Measurements from ENCODE around the gene SH3GL2.

Gene SH3GL2

DNA sequence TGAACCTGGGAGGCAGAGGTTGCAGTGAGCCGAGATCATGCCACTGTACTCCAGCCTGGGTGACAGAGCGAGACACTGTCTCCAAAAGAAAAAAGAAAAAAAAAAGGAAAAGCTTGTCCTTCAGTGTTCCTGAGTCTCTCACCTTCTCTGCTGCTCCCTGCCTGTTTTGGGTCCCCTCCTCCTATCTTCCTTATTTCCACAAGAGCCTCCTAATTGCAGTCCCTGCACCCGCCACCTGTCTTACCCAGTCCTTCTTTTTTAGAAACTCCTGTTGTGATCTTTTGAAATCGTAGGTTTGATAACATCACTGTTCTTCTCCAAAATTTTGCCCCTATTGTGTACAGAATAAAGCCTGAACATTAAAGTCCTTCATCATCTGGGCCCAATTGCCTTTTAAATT, 234.9 kb downstream of the SH3GL2 start:
- Mint-ChIP-seq H3K9me3 (peaks cover 5% of the 10 kb centered on the region), H3K27me3 (no peaks in the 10 kb centered on the region), H3K36me3 (ENCODE audit: insufficient read depth) (no peaks in the 10 kb centered on the region), H3K27ac (ENCODE audit: low read depth) (no peak overlapping the region), H3K4me1 (no peaks in the 10 kb centered on the region), H3K4me3 (no peak overlapping the region)
- DNase-seq (ENCODE audit: low spot score in 2 of 2): no peak
- no peak for ATAC-seq (replicated peaks; ENCODE audit: extremely low read depth, poor library complexity, severe bottlenecking)

- no peak for DNase-seq (ENCODE audit: low spot score in 2 of 2)
- no peaks in the 10 kb centered on the region for H3K36me3 Mint-ChIP-seq (ENCODE audit: insufficient read depth)
- ATAC-seq (replicated peaks; ENCODE audit: extremely low read depth, poor library complexity, severe bottlenecking): no peak
- no peaks in the 10 kb centered on the region for H3K27me3 Mint-ChIP-seq
- no peak overlapping the region for H3K27ac Mint-ChIP-seq (ENCODE audit: low read depth)
- H3K4me1 Mint-ChIP-seq: no peaks in the 10 kb centered on the region
- peaks cover 5% of the 10 kb centered on the region for H3K9me3 Mint-ChIP-seq
- no peak overlapping the region for H3K4me3 Mint-ChIP-seq
These were observed 237.7 kb downstream of the SH3GL2 start for GRCh38 chr9:17816431-17817027.

DNA sequence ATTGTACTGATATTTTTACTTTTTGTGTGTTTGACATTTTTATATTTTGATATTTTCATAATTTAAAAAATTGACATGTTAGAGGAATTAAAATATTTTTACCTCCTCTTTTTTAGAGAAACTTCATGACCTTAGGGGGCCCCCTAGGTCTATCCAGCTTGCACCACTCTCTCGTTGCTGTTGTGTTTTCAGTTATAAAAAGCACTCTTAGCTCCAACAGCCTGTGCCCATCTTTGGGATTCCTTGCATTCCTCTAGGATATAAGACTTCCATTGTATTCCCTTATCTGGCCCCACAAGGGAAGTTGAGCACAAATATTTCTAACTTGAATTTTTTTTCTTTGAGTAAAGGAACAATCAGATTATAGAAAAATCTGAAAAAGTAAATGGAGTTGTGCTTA, 245.3 kb downstream of the SH3GL2 start:
- H3K4me1 Mint-ChIP-seq: no peaks in the 10 kb centered on the region
- peaks cover 14% of the 10 kb centered on the region for H3K9me3 Mint-ChIP-seq

GRCh38 chr9:17824616-17825264, 245.9 kb downstream of the SH3GL2 start:
- no peaks in the 10 kb centered on the region for H3K27me3 Mint-ChIP-seq
- ATAC-seq (replicated peaks; ENCODE audit: extremely low read depth, poor library complexity, severe bottlenecking) (no peak), DNase-seq (ENCODE audit: low spot score in 2 of 2) (no peak)
- H3K4me3 Mint-ChIP-seq: no peak overlapping the region
- H3K27ac Mint-ChIP-seq (ENCODE audit: low read depth): no peak overlapping the region
- H3K9me3 Mint-ChIP-seq: peaks cover 14% of the 10 kb centered on the region
- H3K36me3 Mint-ChIP-seq (ENCODE audit: insufficient read depth): no peaks in the 10 kb centered on the region
- no peaks in the 10 kb centered on the region for H3K4me1 Mint-ChIP-seq

More for the DNA sequence above, 245.3 kb downstream of the SH3GL2 start:
- Mint-ChIP-seq H3K36me3 (ENCODE audit: insufficient read depth) (no peaks in the 10 kb centered on the region), H3K4me3 (no peak overlapping the region), H3K27ac (ENCODE audit: low read depth) (no peak overlapping the region), H3K27me3 (no peaks in the 10 kb centered on the region)
- no peak for DNase-seq (ENCODE audit: low spot score in 2 of 2)
- ATAC-seq (replicated peaks; ENCODE audit: extremely low read depth, poor library complexity, severe bottlenecking): no peak

GRCh38 chr9:17825265-17825659, 246.4 kb downstream of the SH3GL2 start:
- Mint-ChIP-seq H3K27me3 (no peaks in the 10 kb centered on the region), H3K4me3 (no peak overlapping the region), H3K27ac (ENCODE audit: low read depth) (no peak overlapping the region), H3K36me3 (ENCODE audit: insufficient read depth) (no peaks in the 10 kb centered on the region), H3K9me3 (peaks cover 16% of the 10 kb centered on the region), H3K4me1 (no peaks in the 10 kb centered on the region)
- ATAC-seq (replicated peaks; ENCODE audit: extremely low read depth, poor library complexity, severe bottlenecking) (no peak), DNase-seq (ENCODE audit: low spot score in 2 of 2) (no peak)

DNA sequence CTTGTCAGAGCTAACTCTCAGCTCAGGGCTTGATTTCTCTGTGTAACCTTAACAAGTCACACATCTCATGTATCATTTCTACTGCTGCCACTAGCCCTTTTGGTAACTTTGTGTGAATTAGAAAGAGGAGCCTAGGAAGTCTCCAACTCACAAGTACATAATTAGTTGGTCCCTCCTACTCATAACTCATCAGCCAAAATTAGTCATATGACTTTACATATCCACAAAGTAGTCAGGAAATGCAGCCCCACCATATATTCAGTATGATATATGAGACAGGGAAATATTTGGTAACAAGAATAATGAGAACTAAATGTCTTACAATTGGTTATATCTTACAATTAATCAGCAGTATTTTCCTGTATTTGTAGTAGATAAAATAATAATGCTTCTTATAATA, 250.2 kb downstream of the SH3GL2 start:
- Mint-ChIP-seq H3K36me3 (ENCODE audit: insufficient read depth) (no peaks in the 10 kb centered on the region), H3K27me3 (no peaks in the 10 kb centered on the region), H3K4me1 (no peaks in the 10 kb centered on the region), H3K4me3 (no peak overlapping the region), H3K9me3 (peaks cover 20% of the 10 kb centered on the region), H3K27ac (ENCODE audit: low read depth) (no peak overlapping the region)
- DNase-seq (ENCODE audit: low spot score in 2 of 2): no peak
- no peak for ATAC-seq (replicated peaks; ENCODE audit: extremely low read depth, poor library complexity, severe bottlenecking)

GRCh38 chr9:17829812-17830385, 251.0 kb downstream of the SH3GL2 start:
- DNase-seq (ENCODE audit: low spot score in 2 of 2) (no peak), ATAC-seq (replicated peaks; ENCODE audit: extremely low read depth, poor library complexity, severe bottlenecking) (no peak)
- Mint-ChIP-seq H3K27me3 (no peaks in the 10 kb centered on the region), H3K4me1 (no peaks in the 10 kb centered on the region), H3K27ac (ENCODE audit: low read depth) (no peak overlapping the region), H3K9me3 (peaks cover 21% of the 10 kb centered on the region), H3K36me3 (ENCODE audit: insufficient read depth) (no peaks in the 10 kb centered on the region), H3K4me3 (no peak overlapping the region)

GRCh38 chr9:17832812-17833211, 253.9 kb downstream of the SH3GL2 start:
- H3K4me1 Mint-ChIP-seq: no peaks in the 10 kb centered on the region
- DNase-seq (ENCODE audit: low spot score in 2 of 2) (no peak), ATAC-seq (replicated peaks; ENCODE audit: extremely low read depth, poor library complexity, severe bottlenecking) (no peak)
- peaks cover 21% of the 10 kb centered on the region for H3K9me3 Mint-ChIP-seq
- no peaks in the 10 kb centered on the region for H3K36me3 Mint-ChIP-seq (ENCODE audit: insufficient read depth)
- H3K27me3 Mint-ChIP-seq: no peaks in the 10 kb centered on the region
- no peak overlapping the region for H3K4me3 Mint-ChIP-seq
- no peak overlapping the region for H3K27ac Mint-ChIP-seq (ENCODE audit: low read depth)

GRCh38 chr9:17833846-17834245, 255.0 kb downstream of the SH3GL2 start:
- Mint-ChIP-seq H3K4me3 (no peak overlapping the region), H3K4me1 (no peaks in the 10 kb centered on the region), H3K27ac (ENCODE audit: low read depth) (no peak overlapping the region)

GRCh38 chr9:17837965-17838364, 259.1 kb downstream of the SH3GL2 start:
- no peaks in the 10 kb centered on the region for H3K4me1 Mint-ChIP-seq
- no peaks in the 10 kb centered on the region for H3K27me3 Mint-ChIP-seq
- DNase-seq (ENCODE audit: low spot score in 2 of 2) (no peak), ATAC-seq (replicated peaks; ENCODE audit: extremely low read depth, poor library complexity, severe bottlenecking) (no peak)
- no peak overlapping the region for H3K4me3 Mint-ChIP-seq
- H3K36me3 Mint-ChIP-seq (ENCODE audit: insufficient read depth): no peaks in the 10 kb centered on the region
- H3K27ac Mint-ChIP-seq (ENCODE audit: low read depth): no peak overlapping the region
- H3K9me3 Mint-ChIP-seq: peaks cover 6% of the 10 kb centered on the region

More at GRCh38 chr9:17833846-17834245, 255.0 kb downstream of the SH3GL2 start:
- H3K9me3 Mint-ChIP-seq: peaks cover 11% of the 10 kb centered on the region
- H3K36me3 Mint-ChIP-seq (ENCODE audit: insufficient read depth): no peaks in the 10 kb centered on the region
- ATAC-seq (replicated peaks; ENCODE audit: extremely low read depth, poor library complexity, severe bottlenecking) (no peak), DNase-seq (ENCODE audit: low spot score in 2 of 2) (no peak)
- no peaks in the 10 kb centered on the region for H3K27me3 Mint-ChIP-seq

- H3K4me1 Mint-ChIP-seq: no peaks in the 10 kb centered on the region
- H3K27me3 Mint-ChIP-seq: no peaks in the 10 kb centered on the region
- no peak for DNase-seq (ENCODE audit: low spot score in 2 of 2)
- no peaks in the 10 kb centered on the region for H3K36me3 Mint-ChIP-seq (ENCODE audit: insufficient read depth)
- peaks cover 14% of the 10 kb centered on the region for H3K9me3 Mint-ChIP-seq
- ATAC-seq (replicated peaks; ENCODE audit: extremely low read depth, poor library complexity, severe bottlenecking): no peak
- H3K4me3 Mint-ChIP-seq: no peak overlapping the region
- H3K27ac Mint-ChIP-seq (ENCODE audit: low read depth): no peak overlapping the region
These were observed 260.9 kb downstream of the SH3GL2 start for GRCh38 chr9:17839776-17840175.

- Mint-ChIP-seq H3K4me3 (no peak overlapping the region), H3K4me1 (no peaks in the 10 kb centered on the region), H3K36me3 (ENCODE audit: insufficient read depth) (no peaks in the 10 kb centered on the region), H3K27me3 (no peaks in the 10 kb centered on the region), H3K9me3 (peaks cover 14% of the 10 kb centered on the region), H3K27ac (ENCODE audit: low read depth) (no peak overlapping the region)
- ATAC-seq (replicated peaks; ENCODE audit: extremely low read depth, poor library complexity, severe bottlenecking) (no peak), DNase-seq (ENCODE audit: low spot score in 2 of 2) (no peak)
These were observed 264.4 kb downstream of the SH3GL2 start for GRCh38 chr9:17843236-17843635.
